Measurements from ENCODE around the gene COL1A1.

The COL1A1 gene

DNA sequence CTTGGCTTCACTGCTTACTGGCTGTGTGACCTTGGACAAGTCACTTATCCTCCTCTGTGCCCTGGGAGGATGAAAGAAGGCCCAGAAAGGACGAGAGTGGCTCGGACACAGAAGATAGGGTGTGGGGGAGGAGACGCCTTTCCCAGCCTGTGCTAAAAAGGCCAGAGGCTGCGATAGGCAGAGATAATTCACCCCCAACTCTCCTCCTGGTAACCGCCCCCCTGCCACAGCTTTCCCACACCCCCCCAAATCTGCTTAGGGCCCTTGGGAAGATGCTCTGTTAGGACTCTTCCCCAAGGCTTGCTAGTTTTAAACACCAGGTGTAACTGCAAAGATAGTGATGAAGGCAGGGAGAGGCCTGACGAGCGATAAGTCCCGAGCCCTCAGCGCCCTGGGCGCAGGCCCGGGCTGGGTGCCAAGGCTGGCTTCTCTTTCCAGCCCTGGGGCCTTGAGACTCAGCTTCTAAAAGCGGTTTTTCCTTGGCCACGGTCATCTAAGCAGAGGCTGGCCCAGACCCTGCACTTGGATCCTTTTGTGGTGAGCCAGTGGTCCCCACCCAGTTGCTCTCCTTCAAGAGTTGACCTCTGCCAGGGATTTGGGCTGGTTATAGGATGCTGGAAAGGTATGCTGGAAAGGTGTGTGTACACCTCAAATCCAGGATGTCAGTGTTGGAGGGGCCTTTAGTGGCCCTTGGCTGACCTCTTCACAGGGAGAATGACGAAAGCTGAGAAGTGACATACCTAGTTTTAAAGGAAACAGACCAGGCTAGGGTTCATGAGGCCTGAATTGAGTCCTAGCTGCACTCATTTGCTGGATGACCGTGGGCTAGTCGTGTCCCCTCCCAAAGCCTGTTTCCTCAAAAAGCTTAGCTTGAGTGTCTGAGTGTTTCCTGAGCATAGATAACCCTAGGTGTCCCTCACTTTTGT is 47.5 kb downstream of the COL1A1 start:
- no peak for DNase-seq (ENCODE audit: low spot score)

- DNase-seq (ENCODE audit: low spot score): no peak
Measured at GRCh38 chr17:50152736-50153135, 48.7 kb downstream of the COL1A1 start.

GRCh38 chr17:50151937-50152547 is 49.4 kb downstream of the COL1A1 start:
- DNase-seq (ENCODE audit: low spot score): peak; percentile 96

DNA sequence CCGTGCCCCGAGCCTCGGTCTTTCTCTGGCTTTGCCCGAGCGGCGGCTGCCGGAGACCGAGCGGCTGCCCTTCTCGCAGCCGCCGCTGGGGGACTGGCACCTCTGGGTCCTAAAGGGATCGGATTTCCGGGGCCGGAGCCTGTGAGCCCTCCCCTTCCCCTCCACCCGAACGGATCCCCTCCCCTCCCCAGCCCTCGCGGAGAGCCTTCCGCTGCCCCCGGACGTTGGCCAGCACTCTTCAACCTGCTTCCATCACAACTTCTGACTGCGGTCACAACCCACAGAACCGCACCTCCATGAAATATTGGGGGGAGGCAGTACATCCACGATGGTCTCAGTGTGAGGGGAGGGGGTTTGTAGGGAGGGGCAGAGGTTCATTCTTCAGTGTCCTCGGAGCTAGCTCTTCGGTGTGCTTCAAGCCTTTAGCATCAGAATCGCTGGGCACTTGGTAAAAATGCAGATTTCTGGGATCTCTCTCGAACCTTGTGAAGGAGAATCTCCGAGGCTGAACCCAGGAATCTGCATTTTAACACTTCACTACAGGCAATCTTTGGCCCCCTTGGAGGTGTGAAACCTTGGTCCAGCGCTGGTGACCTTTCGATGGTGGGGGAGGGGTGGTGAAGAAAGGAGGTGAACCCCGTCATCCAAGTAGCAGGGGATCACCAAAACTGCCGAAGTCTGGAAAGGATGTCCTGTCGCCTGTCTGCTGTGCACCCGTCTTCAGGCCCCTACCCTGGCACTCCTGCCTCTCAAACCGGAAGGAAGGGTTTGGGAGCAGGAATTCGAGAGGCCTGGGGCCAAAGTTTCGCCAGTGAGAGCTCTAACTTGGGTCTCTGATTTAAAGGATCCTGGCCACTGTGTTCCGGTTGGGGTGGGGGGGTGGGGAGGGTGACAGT is 50.1 kb downstream of the COL1A1 start:
- DNase-seq (ENCODE audit: low spot score): peak; percentile 91

DNA sequence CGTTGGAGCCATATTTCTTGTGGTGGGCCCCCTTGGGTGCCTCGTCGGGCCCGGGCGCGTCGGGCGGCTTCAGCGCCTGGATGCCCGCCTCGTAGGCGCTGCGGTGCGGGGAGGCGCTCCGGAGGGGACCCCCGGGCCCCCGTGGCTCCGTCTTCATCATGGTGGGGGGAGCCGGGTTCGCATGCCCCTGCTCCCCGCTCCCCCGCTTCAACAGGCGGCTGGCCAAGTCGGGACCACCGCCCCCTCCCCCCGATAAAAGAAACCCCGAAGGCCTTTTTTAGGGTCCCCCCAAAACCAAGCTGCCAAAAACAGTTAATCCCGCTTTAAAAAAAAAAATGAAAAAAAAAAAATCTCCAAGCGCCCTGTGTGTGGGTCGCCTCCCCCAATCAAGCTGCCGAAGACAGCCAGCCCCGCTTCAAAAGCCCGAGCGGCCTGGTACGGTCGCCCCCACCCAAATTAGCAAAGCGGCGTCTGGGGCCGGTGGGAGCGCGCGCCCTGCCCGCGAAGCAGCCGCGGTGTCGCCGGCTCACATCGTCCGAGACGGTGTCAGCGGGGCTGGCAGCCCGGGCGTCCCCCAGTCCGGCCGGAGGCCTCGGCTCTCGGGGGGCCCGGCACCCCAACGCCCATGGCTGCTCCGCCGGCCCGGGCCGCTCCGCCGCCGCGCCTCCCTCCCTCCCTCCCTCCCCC is 50.9 kb downstream of the COL1A1 start, which contains the start of gene PPP1R9B:
Gene PPP1R9B (minus strand): TSS at position 324 of the 687 bp plus-strand sequence. CDS start 164 bp downstream, at position 160.
- no peak for DNase-seq (ENCODE audit: low spot score)

DNA sequence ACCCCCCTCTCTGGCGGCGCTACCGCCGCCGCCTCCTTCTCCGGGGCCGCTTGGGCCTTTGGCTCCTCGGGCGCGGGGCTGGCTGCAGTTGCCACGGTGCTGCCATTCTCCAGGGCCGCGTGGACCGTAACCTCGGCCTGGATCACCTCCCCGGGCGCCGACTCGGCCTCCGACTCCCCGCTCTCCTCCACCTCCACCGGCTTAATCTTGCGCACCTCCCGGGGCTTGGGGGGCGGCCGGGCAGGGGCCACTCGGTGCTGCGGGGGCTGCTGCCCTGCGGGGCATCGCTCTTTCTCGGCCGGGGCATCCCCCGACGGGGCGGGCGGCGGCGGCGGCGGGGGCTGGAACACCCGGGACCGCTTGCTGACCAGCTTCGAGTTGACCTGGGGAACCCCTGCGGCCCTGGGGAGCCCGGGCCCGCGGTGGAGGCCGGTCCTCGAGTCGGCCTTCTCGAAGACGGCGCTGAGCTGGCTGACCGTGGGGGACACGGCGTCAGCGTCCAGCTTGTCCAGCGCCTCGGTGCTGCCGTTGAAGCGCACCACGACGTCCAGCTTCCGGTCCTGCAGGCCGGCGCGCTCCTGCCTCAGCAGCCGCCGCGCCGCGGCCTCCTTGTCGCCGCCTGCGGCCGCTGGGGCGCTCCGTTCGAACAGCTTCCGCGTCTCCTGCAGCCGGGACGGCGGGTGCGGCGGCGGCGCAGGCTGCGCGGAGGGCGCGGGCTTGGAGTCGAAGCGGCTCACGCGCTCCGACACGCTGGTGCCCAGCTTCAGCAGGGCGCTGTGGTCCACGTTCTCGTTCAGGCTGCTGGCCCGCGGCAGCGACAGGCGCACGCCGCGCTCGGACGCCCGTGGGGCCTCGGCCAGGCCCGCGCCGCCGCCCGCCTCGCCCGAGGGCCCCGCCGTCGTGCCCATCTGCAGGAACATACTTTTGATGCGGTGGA is 51.7 kb downstream of the COL1A1 start:
- no peak for DNase-seq (ENCODE audit: low spot score)

GRCh38 chr17:50149091-50149416 is 52.4 kb downstream of the COL1A1 start:
- DNase-seq (ENCODE audit: low spot score): no peak

DNA sequence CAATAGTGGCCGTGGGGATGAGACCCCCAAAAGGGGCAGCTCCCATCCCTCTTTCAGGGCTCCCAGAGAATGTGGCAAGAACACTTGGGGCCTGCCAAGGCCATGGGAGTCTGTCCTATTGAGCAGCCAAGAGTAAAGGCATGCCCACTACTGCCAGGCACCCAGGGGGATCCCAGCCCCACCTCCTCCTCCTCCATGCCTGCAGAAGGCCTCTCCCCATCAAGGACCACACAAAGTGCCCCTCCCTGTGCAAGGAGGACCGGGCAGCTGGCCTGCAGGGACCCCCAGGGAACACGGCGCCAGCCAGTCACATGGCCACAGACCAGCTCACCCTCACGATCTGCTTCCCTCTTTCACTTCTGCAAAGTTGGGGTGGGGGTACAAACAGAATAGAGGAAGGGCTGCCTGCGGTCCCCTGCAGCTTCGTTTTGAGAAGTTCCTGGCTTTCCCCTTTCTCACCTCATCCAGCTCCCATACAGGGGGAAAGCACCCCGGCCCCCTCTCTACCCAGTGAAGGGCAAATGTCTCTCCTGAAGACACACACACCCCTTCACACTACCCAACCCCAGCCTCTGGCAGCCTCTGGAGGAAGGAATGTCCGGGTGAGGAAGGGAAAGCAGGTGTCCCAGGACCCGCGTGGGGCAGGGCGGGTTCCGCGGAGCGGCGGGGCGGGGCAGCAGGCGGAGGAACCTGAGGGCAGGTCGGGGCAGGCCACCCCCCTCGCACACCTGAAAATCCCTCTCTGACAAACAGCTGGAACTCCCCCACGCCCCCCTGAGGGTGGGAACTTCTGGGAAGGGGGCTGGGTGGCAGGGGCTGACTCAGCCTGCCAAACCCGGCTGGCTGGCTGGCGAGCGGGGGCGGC is 53.0 kb downstream of the COL1A1 start:
- peak; percentile 73 for DNase-seq (ENCODE audit: low spot score)

DNA sequence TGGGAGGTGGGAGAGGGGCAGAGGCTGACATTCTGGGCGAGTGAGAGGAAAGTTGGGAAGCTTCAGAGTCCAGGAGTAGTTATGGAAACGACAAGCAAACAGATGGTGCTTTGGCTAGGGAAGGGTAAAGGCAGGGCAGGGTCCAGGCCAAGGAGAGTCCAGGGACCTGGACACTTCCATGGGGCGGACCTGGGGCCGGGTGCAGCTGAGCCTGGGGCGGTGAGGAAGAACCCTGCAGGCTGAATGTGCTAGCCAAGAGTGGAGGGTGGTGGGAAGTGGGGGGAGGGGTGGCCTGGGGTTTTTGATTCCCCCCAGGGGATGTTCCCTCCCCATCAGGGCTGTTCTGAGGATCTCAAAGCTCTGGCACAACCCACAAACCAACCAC is 53.6 kb downstream of the COL1A1 start:
- DNase-seq (ENCODE audit: low spot score): no peak

DNA sequence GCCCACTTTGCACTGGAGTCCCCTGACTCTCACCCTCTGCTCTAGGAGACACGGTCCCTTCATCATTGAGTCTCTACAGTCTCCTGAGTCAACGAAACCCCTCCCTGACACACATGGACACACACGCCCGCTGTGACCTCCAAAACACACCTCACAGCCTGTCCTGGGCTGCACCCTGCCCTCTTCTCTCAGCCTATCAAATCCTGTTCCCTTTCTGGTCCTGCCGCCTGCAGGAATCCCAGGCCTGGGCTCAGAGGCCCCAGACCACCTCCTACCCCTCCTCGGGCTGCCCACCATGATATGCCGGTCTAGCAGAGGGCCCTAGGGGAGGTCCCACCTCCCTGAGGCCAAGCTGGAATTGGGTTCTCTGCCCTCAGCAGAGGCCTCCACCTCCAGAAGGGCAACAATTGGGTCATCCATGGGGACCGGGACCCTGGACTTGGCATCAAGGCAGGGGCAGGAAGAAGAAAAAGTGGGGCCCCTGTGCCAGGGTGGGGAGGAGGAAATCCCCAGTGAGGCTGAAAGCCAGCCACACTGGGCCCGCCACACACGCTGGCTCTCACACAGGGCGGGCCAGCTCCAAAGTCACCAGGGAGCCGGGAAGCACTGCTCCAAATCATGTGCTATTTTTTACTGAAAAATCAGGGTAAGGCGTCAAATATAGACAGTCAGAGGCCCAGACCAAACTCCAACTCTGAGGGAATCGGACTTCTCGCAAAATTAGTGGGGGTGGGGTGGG is 54.3 kb downstream of the COL1A1 start:
- no peak for DNase-seq (ENCODE audit: low spot score)

GRCh38 chr17:50146230-50146926 is 55.1 kb downstream of the COL1A1 start:
- DNase-seq (ENCODE audit: low spot score): no peak

DNA sequence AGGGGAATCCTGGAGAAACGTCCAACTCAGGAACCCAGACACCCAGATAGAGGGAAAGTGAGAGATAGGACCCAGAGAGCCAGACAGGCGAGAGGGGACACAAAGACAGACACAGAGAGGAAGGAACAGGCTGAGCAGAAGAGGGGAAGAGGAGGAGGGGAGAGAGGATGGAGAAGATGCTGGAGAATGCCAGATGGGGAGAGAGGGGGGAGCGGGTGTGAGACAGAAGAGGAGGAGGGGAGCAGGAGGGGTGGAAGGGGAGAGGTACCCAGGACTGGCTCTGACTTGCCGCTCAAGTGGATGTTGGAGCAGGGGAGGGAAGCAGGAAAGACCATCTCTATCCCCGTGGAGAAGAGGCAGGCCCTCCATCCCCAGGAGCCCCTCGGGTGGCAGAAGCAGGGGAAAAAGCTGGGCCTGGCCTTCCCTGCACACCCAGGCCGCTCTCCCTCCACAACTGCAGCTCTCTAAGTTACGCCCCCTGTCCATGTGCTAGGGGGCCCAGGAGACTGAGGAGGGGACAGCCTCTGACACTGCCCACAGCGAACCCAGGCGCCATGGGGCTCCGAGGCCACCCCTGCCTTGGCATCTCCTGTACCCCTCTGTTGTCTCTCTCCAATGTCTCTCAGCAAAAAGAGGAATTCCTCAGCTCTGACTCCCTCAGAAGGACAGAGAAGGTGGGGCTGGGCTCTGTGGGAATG is 55.8 kb downstream of the COL1A1 start:
- DNase-seq (ENCODE audit: low spot score): no peak

GRCh38 chr17:50144845-50145531 is 56.4 kb downstream of the COL1A1 start:
- no peak for DNase-seq (ENCODE audit: low spot score)

DNA sequence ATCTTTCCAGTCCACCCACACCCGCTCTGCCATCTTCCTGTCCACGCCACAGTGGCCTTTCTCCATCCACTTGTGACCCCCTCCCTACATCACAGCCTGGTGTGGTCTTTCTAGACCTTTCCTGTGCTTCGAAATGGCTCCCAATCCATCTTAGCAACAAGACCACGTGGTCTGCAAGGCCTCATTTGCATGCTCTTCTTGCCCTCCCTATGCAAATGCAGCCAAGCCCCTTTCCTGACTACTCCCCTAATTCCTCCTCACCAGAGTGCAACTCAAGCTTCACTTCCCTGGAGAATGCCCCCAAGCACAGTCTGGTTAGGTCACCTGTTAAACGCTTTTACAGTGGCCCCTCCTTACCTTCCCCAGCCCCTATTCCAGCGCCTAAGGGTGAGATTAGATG is 57.1 kb downstream of the COL1A1 start:
- no peak for DNase-seq (ENCODE audit: low spot score)

DNA sequence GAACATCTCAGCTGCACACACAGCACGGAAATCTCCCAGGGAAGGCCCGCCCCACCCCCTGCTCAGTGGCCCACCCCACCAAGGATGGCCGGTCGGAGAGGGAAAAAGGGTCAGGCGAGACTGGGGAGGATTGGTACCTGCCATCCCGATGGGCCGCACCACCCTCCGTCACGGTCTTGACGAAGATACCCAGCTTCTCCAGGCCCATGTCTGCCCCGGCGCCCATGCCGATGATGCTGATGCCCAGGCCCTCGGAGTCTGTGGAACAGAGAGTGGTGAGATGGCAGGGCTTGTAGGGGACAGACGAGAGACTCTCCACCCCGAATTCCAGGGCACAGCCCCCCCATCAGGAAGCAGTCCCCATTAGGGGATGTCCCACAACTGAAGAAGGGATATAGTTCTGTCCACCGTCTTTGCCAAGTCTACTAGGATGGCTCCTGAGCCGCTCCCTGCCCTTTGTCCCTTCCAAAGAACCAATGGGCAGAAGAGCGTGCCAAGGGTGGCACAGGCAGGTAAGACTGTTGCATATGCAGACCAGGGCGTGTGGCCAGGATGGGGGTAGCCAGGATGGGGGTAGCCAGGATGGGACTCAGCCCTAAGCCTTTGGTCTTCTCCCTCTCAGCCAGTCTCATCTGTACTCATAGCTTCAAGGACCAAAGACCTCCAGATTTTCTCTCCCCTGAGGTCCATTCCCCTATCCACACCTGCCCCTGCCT is 57.8 kb downstream of the COL1A1 start:
- DNase-seq (ENCODE audit: low spot score): no peak

DNA sequence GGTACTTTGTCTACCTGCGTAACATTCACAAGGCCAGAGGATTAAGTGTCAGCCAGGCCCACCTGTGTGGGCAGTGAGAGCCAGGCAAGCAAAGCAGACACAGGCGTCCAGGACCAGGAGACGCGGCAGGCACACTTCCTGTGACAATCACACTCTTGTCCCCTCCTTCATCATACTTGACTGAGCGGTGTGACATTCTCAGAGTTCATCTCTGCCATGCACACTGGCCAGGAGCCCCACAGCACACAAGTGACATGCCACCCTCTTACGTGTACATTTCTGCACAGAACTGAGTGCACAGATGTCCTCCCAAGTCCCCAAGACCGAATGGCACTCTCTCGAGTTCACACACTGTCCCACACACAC is 59.7 kb downstream of the COL1A1 start:
- DNase-seq (ENCODE audit: low spot score): no peak
